IMR-90 (cell line): Measurements from ENCODE around the gene HOXA2.

Experiments
- BHLHE40 ChIP-seq: fragments of 150-350 bp; IDR thresholded peaks from 2 replicates; pipeline ENCODE4 v1.6.1; 2016; ENCODE audit warnings: mild to moderate bottlenecking, low read depth, low read length
- CEBPB ChIP-seq: IDR thresholded peaks from 2 replicates; pipeline ENCODE4 v1.6.1; 2012; ENCODE audit warnings: low read depth, low read length, improper control_type of control experiment
- CHD1 ChIP-seq: IDR thresholded peaks from 2 replicates; pipeline ENCODE4 v1.6.1; 2012; ENCODE audit warnings: low read depth, low read length, improper control_type of control experiment
- CTCF ChIP-seq: conservative IDR thresholded peaks from 2 replicates; pipeline ENCODE4 v1.5.1; 2012; ENCODE audit warnings: mild to moderate bottlenecking, low read depth, low read length, improper control_type of control experiment
- FOS ChIP-seq: fragments of 150-350 bp; IDR thresholded peaks from 2 replicates; pipeline ENCODE4 v1.6.1; 2016; ENCODE audit warnings: low read depth, low read length
- MAFK ChIP-seq: IDR thresholded peaks from 2 replicates; pipeline ENCODE4 v1.6.1; 2012; ENCODE audit warnings: low read depth, low read length, improper control_type of control experiment
- MXI1 ChIP-seq: IDR thresholded peaks from 2 replicates; pipeline ENCODE4 v1.6.1; 2012; ENCODE audit warnings: low read depth, mild to moderate bottlenecking, low read length, moderate library complexity, borderline replicate concordance
- POLR2A ChIP-seq: IDR thresholded peaks from 2 replicates; pipeline ENCODE4 v1.6.1; 2012; ENCODE audit warnings: mild to moderate bottlenecking, low read depth, low read length
- RAD21 ChIP-seq: IDR thresholded peaks from 2 replicates; pipeline ENCODE4 v1.6.1; 2012; ENCODE audit warnings: low read length, improper control_type of control experiment
- RCOR1 ChIP-seq: IDR thresholded peaks from 2 replicates; pipeline ENCODE4 v1.6.1; 2012; ENCODE audit warnings: mild to moderate bottlenecking, low read length, improper control_type of control experiment; ENCODE audit not compliant: insufficient replicate concordance
- RFX5 ChIP-seq: IDR thresholded peaks from 2 replicates; pipeline ENCODE4 v1.8.0; 2012; ENCODE audit warnings: low read depth, mild to moderate bottlenecking, low read length, moderate library complexity
- SMC3 ChIP-seq: fragments of 150-350 bp; IDR thresholded peaks from 2 replicates; pipeline ENCODE4 v1.6.1; 2016; ENCODE audit warnings: low read depth, mild to moderate bottlenecking, antibody characterized with exemption, low read length, moderate library complexity
- TF ChIP-seq, protein P1 (sequence below): fragments of 150-350 bp; IDR thresholded peaks from 2 replicates; pipeline ENCODE4 v1.6.1; 2017; ENCODE audit warnings: mild to moderate bottlenecking, antibody characterized with exemption, low read length, low read depth
- TF ChIP-seq, protein P2 (sequence below): fragments of 150-350 bp; IDR thresholded peaks from 2 replicates; pipeline ENCODE4 v1.6.1; 2016; ENCODE audit warnings: low read depth, mild to moderate bottlenecking, low read length, moderate library complexity, borderline replicate concordance

GRCh38 chr7:27125986-27126394 lies 23.5 kb upstream of the HOXA2 start:
- no peak for TF ChIP-seq RFX5
- TF ChIP-seq, protein P1, sequence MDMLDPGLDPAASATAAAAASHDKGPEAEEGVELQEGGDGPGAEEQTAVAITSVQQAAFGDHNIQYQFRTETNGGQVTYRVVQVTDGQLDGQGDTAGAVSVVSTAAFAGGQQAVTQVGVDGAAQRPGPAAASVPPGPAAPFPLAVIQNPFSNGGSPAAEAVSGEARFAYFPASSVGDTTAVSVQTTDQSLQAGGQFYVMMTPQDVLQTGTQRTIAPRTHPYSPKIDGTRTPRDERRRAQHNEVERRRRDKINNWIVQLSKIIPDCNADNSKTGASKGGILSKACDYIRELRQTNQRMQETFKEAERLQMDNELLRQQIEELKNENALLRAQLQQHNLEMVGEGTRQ: no peak
- TF ChIP-seq CTCF: no peak
- no peak for TF ChIP-seq BHLHE40
- TF ChIP-seq RAD21: no peak
- TF ChIP-seq MXI1: no peak
- no peak for TF ChIP-seq FOS
- no peak for TF ChIP-seq MAFK
- TF ChIP-seq SMC3: no peak
- no peak for TF ChIP-seq POLR2A
- no peak for TF ChIP-seq RCOR1
- TF ChIP-seq, protein P2, sequence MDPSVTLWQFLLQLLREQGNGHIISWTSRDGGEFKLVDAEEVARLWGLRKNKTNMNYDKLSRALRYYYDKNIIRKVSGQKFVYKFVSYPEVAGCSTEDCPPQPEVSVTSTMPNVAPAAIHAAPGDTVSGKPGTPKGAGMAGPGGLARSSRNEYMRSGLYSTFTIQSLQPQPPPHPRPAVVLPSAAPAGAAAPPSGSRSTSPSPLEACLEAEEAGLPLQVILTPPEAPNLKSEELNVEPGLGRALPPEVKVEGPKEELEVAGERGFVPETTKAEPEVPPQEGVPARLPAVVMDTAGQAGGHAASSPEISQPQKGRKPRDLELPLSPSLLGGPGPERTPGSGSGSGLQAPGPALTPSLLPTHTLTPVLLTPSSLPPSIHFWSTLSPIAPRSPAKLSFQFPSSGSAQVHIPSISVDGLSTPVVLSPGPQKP: no peak
- no peak for TF ChIP-seq CHD1
- TF ChIP-seq CEBPB: no peak
